A549 (cell line): Measurements from ENCODE around the gene ASAH2. TPM values are rescaled to one million over a fixed set of nuclear protein-coding genes. Genes with fewer than 3 reads are reported as not detected.
A peak's percentile ranks its signal among the peaks of the same experiment; 100 is the strongest.

Experiments used
- ATAC-seq, 2 experiments: fragments of 200-7000 bp in 1 of 2; fragments of >200 bp in 1 of 2; cut with Nextera tagmentation in 1 of 2; cut with Tn5 transposase in 1 of 2; 3 replicates each; pipeline versions ENCODE4 v1.8.0 to v1.9.1; 2018 to 2020; ENCODE audit warnings: mild to moderate bottlenecking in 1 of 2, moderate library complexity in 1 of 2
- CTCF ChIA-PET: fragments of 300-600 bp; sonication (Branson Sonifier 250); formaldehyde crosslinking; extraction: SDS; loops from one replicate; lab custom pipeline; 2021; ENCODE audit warnings: antibody characterized with exemption, inconsistent platforms; lab: Yijun Ruan, JAX
- POLR2A ChIA-PET: fragments of 350-600 bp; formaldehyde crosslinking; extraction: SDS; loops from one replicate; lab custom pipeline; 2021; ENCODE audit warnings: antibody characterized with exemption, inconsistent platforms; lab: Yijun Ruan, JAX
- DNase-seq, 2 experiments: peaks; one replicate each; pipeline versions ENCODE4 v3.0.0 to v3.0.0-alpha.2; 2011 to 2016; ENCODE audit warnings: low read depth in 1 of 2, low spot score in 1 of 2
- FAIRE-seq: peaks from 2 replicates; lab custom pipeline; 2011; peaks lifted over from hg19 to GRCh38; lab: Jason Lieb, UNC
- H3K27ac ChIP-seq, 2 experiments: fragments of >200 bp; sonication (Bioruptor Twin); formaldehyde crosslinking; 3 replicates each; pipeline ENCODE4 v1.5.1; 2016 to 2017
- H3K4me1 ChIP-seq: fragments of >200 bp; sonication (Bioruptor Twin); formaldehyde crosslinking; 3 replicates; pipeline ENCODE4 v1.6.1; 2016
- H3K4me2 ChIP-seq: fragments of >200 bp; sonication (Bioruptor Twin); formaldehyde crosslinking; 3 replicates; pipeline ENCODE4 v1.6.1; 2016
- H3K4me3 ChIP-seq: fragments of >200 bp; sonication (Bioruptor Twin); formaldehyde crosslinking; 3 replicates; pipeline ENCODE4 v1.5.1; 2016
- H3K9me3 ChIP-seq: fragments of >200 bp; sonication (Bioruptor Twin); formaldehyde crosslinking; 3 replicates; pipeline ENCODE4 v1.6.1; 2016
- EHF ChIP-seq: fragments of 250-450 bp; sonication (Bioruptor Pico); IDR thresholded peaks from 2 replicates; pipeline ENCODE4 v1.5.0; 2020; ENCODE audit warnings: mild to moderate bottlenecking
- ESRRA ChIP-seq: fragments of 150-350 bp; IDR thresholded peaks from 2 replicates; pipeline ENCODE4 v1.6.1; 2014; ENCODE audit warnings: mild to moderate bottlenecking, low read length, borderline replicate concordance
- FOXS1 ChIP-seq: fragments of 250-450 bp; sonication (Bioruptor Pico); IDR thresholded peaks from 2 replicates; pipeline ENCODE4 v1.5.0; 2020; ENCODE audit warnings: mild to moderate bottlenecking, moderate library complexity
- HEYL ChIP-seq: fragments of 250-450 bp; sonication (Bioruptor Pico); IDR thresholded peaks from 2 replicates; pipeline ENCODE4 v1.8.0; 2021; ENCODE audit warnings: mild to moderate bottlenecking, moderate library complexity
- HOXB13 ChIP-seq: fragments of 250-450 bp; sonication (Bioruptor Pico); IDR thresholded peaks from 2 replicates; pipeline ENCODE4 v1.5.0; 2020; ENCODE audit warnings: low read depth, mild to moderate bottlenecking, moderate library complexity
- KDM5A ChIP-seq: fragments of 200-600 bp; sonication (generic); IDR thresholded peaks from 2 replicates; pipeline ENCODE4 v1.6.1; 2016; ENCODE audit warnings: antibody characterized with exemption, mild to moderate bottlenecking
- MAZ ChIP-seq: fragments of 150-350 bp; IDR thresholded peaks from 2 replicates; pipeline ENCODE4 v1.6.1; 2014; ENCODE audit warnings: antibody characterized with exemption, low read depth, low read length, borderline replicate concordance
- NPAS2 ChIP-seq: fragments of 250-450 bp; sonication (Bioruptor Pico); IDR thresholded peaks from 2 replicates; pipeline ENCODE4 v1.8.0; 2022; ENCODE audit warnings: mild to moderate bottlenecking, moderate library complexity, borderline replicate concordance
- NR3C1 ChIP-seq: fragments of >200 bp; sonication (Bioruptor Twin); formaldehyde crosslinking; IDR thresholded peaks from 3 replicates; pipeline ENCODE4 v1.6.1; 2017
- PHF8 ChIP-seq: fragments of 200-600 bp; sonication (generic); IDR thresholded peaks from 2 replicates; pipeline ENCODE4 v1.6.1; 2016; ENCODE audit warnings: low read depth, mild to moderate bottlenecking, antibody characterized with exemption, moderate library complexity, borderline replicate concordance
- POLR2AphosphoS2 ChIP-seq: conservative IDR thresholded peaks from 2 replicates; pipeline ENCODE4 v1.6.1; 2012; ENCODE audit warnings: low read length, improper control_type of control experiment, inconsistent platforms
- TP53 ChIP-seq: fragments of 250-450 bp; sonication (Bioruptor Pico); IDR thresholded peaks from 2 replicates; pipeline ENCODE4 v1.5.0; 2021; ENCODE audit warnings: mild to moderate bottlenecking, moderate library complexity
- ZC3H11A ChIP-seq: fragments of 450-650 bp; IDR thresholded peaks from 2 replicates; pipeline ENCODE4 v1.6.1; 2014; ENCODE audit warnings: antibody characterized with exemption, mild to moderate bottlenecking
- ZNF302 ChIP-seq: fragments of 250-450 bp; sonication (Bioruptor Pico); IDR thresholded peaks from 2 replicates; pipeline ENCODE4 v1.9.0; 2021; ENCODE audit warnings: inconsistent platforms, mild to moderate bottlenecking, moderate library complexity
- WGBS: methylation state at CpG from one replicate; pipeline ENCODE4 v1.1.6; 2017; ENCODE audit errors: missing lambda C conversion rate; 5-methylcytosine and 5-hydroxymethylcytosine counted together
- polyA minus RNA-seq: library from RNA; depleted of rRNA, polyadenylated mRNA; stranded (reverse); fragments of >200 nt; gene quantifications from 2 replicates; pipeline ENCODE4 v1.2.3, GENCODE V29; 2011; rRNA and poly(A)+ RNA removed
- polyA plus RNA-seq, 4 experiments: library from polyadenylated mRNA; depleted of rRNA in 3 of 4; stranded (reverse); fragments of >200 nt; fragmentation: RNase III in 1 of 4; extraction: RNeasy Plus Mini Kit Qiagen cat#74134 plus additional on column Dnase treatment in 1 of 4; gene quantifications; 2 replicates in 3 of 4; 3 replicates in 1 of 4; pipeline ENCODE4 v1.2.3, GENCODE V29; 2011 to 2017
- TF ChIP-seq, protein P1 (sequence below): fragments of >200 bp; sonication (Bioruptor Twin); formaldehyde crosslinking; IDR thresholded peaks from 3 replicates; pipeline ENCODE4 v1.5.1; 2016
- TF ChIP-seq, protein P2 (sequence below): fragments of 250-450 bp; sonication (Bioruptor Pico); IDR thresholded peaks from 2 replicates; pipeline ENCODE4 v1.5.0; 2021; ENCODE audit warnings: mild to moderate bottlenecking, moderate library complexity, borderline replicate concordance
- TF ChIP-seq, protein P3 (sequence below): fragments of 150-350 bp; IDR thresholded peaks from 2 replicates; pipeline ENCODE4 v1.6.1; 2014; ENCODE audit warnings: low read depth, mild to moderate bottlenecking, low read length

The ASAH2 gene
- 4.8 and 5.9 TPM in 2 replicates for polyA plus RNA-seq (2011; rRNA removed)
- 0.52 and 1.1 TPM in 2 replicates for polyA plus RNA-seq (2012; cell fraction: cytosol; rRNA removed)
- polyA plus RNA-seq (2012; cell fraction: nucleus; rRNA removed), result 0.01 and 0.61 TPM in 2 replicates
- 0.17 to 0.63 TPM (median 0.21 TPM) in 3 replicates for polyA plus RNA-seq (2017; fragmentation: RNase III; extraction: RNeasy Plus Mini Kit Qiagen cat#74134 plus additional on column Dnase treatment)
- 1.4 and 6.2 TPM in 2 replicates for polyA minus RNA-seq

DNA sequence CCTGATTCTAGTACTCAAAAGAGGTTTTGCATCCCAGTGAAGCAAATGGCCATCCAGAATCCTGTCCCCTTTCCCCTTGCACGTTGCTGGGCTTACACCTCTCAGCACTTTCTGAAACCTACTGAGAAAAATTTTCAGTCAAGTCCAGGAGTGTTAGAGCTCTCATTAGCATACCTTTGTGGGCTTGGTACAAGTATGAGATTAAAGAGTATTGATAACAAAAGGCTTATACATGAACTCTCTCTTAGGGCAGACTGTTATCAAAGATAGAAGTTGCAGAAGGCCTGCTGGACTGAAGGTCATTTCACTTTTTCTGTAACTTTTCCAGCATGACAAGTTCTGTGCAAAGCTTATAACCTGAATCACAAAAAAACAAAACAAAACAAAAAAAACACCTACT is at the start of gene ASAH2:
Gene ASAH2, minus strand, starts transcription at position 123 of the 400 bp plus-strand sequence. CDS start 2,906 bp downstream, outside the sequence.
- FAIRE-seq (no peak), DNase-seq (no peak), ATAC-seq (no peak)
- no peaks in the 10 kb centered on the region for H3K9me3 ChIP-seq
- no peak within 1 kb of the TSS for H3K4me2 ChIP-seq
- no peak within 1 kb of the TSS for H3K27ac ChIP-seq
- no peaks in the 10 kb centered on the region for H3K4me1 ChIP-seq
- ChIA-PET CTCF (interaction anchor here (0.6 kb wide), 1 partner anchor 293 kb away, joined by 3 read pairs; no protein-coding TSS in a partner anchor), POLR2A (no interaction called here)
- no peak for TF ChIP-seq MAZ
- TF ChIP-seq HEYL, result no peak
- TF ChIP-seq ESRRA, result no peak
- no peak for TF ChIP-seq TP53 (CRISPR knock-in tag)
- TF ChIP-seq NR3C1, result no peak
- no peak for TF ChIP-seq EHF (CRISPR knock-in tag)
- TF ChIP-seq, protein P1, sequence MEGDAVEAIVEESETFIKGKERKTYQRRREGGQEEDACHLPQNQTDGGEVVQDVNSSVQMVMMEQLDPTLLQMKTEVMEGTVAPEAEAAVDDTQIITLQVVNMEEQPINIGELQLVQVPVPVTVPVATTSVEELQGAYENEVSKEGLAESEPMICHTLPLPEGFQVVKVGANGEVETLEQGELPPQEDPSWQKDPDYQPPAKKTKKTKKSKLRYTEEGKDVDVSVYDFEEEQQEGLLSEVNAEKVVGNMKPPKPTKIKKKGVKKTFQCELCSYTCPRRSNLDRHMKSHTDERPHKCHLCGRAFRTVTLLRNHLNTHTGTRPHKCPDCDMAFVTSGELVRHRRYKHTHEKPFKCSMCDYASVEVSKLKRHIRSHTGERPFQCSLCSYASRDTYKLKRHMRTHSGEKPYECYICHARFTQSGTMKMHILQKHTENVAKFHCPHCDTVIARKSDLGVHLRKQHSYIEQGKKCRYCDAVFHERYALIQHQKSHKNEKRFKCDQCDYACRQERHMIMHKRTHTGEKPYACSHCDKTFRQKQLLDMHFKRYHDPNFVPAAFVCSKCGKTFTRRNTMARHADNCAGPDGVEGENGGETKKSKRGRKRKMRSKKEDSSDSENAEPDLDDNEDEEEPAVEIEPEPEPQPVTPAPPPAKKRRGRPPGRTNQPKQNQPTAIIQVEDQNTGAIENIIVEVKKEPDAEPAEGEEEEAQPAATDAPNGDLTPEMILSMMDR, result no peak
- no peak for TF ChIP-seq ZNF302 (CRISPR knock-in tag)
- no peak for TF ChIP-seq POLR2AphosphoS2
- no peak within 1 kb of the TSS for H3K4me3 ChIP-seq
- WGBS, result 13% methylated on average over 1 of the region's 1 CpG

DNA sequence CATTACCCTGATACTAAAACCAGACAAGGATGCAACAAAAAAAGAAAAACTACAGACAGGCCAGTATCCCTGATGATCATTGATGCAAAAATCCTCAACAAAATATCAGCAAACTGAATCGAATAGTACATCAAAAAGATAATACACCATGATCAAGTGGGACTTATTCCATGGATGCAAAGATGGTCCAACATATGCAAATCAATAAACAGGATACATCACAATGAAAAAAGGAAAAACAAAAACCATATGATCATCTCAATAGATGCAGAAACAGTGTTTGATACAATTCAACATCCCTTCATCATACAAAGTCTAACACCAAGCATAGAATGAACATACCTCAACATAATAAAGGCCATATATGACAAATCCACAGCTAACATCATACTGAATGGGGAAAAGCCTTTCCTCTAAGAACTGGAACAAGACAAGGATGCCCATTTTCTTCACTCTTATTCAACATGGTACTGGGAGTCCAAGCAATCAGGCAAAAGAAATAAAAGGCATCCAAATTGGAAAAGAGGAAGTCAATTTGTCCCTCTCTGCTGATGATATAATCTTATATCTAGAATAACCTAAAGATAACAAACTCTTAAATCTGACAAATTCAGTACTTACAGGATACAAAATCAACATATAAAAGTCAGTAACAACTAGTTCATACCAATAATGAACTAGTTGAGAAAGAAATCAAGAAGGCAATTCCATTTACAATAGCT is 48.8 kb upstream of the ASAH2 start:
- POLR2A ChIA-PET, result no interaction called here
- Histone ChIP-seq H3K27ac (no peak overlapping the region), H3K4me1 (no peaks in the 10 kb centered on the region), H3K4me2 (no peak overlapping the region), H3K4me3 (no peak overlapping the region)
- FAIRE-seq, result peak; percentile 39
- DNase-seq, result no peak
- TF ChIP-seq HOXB13 (CRISPR knock-in tag) (no peak), PHF8 (no peak), NPAS2 (CRISPR knock-in tag) (no peak), KDM5A (no peak)
- TF ChIP-seq, protein P1, result no peak
- TF ChIP-seq, all 56 proteins: peak for 0
- WGBS, result 47% methylated on average over 1 of the region's 1 CpG
- no peak for ATAC-seq
- CTCF ChIA-PET, result no interaction called here
- no peaks in the 10 kb centered on the region; the same call in 2 of the 3 replicates for H3K9me3 ChIP-seq

DNA sequence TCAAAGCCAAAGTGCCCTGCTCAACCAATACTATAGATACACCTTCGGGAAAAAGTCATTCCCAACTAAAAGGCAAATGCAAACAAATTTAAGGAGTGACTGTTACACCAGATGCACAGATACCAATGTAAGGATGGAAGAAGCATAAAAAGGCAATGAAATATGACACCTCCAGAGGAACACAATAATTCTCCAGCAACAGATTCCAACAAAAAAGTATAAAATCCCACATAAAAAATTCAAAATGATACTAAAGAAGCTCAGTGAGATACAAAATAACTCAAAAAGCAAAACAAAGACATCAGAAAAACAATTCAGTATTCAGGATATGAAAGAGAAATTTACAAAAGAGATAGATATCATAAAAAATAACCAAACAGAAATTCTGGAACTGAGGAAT is 44.1 kb upstream of the ASAH2 start:
- TF ChIP-seq, protein P2, sequence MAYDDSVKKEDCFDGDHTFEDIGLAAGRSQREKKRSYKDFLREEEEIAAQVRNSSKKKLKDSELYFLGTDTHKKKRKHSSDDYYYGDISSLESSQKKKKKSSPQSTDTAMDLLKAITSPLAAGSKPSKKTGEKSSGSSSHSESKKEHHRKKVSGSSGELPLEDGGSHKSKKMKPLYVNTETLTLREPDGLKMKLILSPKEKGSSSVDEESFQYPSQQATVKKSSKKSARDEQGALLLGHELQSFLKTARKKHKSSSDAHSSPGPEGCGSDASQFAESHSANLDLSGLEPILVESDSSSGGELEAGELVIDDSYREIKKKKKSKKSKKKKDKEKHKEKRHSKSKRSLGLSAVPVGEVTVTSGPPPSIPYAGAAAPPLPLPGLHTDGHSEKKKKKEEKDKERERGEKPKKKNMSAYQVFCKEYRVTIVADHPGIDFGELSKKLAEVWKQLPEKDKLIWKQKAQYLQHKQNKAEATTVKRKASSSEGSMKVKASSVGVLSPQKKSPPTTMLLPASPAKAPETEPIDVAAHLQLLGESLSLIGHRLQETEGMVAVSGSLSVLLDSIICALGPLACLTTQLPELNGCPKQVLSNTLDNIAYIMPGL (CRISPR knock-in tag), result no peak
- TF ChIP-seq, protein P3, sequence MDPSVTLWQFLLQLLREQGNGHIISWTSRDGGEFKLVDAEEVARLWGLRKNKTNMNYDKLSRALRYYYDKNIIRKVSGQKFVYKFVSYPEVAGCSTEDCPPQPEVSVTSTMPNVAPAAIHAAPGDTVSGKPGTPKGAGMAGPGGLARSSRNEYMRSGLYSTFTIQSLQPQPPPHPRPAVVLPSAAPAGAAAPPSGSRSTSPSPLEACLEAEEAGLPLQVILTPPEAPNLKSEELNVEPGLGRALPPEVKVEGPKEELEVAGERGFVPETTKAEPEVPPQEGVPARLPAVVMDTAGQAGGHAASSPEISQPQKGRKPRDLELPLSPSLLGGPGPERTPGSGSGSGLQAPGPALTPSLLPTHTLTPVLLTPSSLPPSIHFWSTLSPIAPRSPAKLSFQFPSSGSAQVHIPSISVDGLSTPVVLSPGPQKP, result no peak
- no peak for TF ChIP-seq ZC3H11A
- no peak for TF ChIP-seq FOXS1 (CRISPR knock-in tag)
- WGBS, result 94% methylated on average over 1 of the region's 1 CpG
- Histone ChIP-seq H3K4me1 (no peaks in the 10 kb centered on the region), H3K27ac (no peak overlapping the region), H3K4me2 (no peak overlapping the region), H3K9me3 (no peaks in the 10 kb centered on the region; the same call in 2 of the 3 replicates), H3K4me3 (no peak overlapping the region)
- POLR2A ChIA-PET, result no interaction called here
- FAIRE-seq, result no peak
- CTCF ChIA-PET, result interaction anchor here (1.0 kb wide), 1 partner anchor 20 kb away, joined by 3 read pairs; no protein-coding TSS in a partner anchor
- DNase-seq, result no peak
- ATAC-seq, result no peak
